H9 (cell line): ENCODE data around the gene FOXF1. TPM values are rescaled to one million over a fixed set of nuclear protein-coding genes. Genes with fewer than 3 reads are reported as not detected.

Source experiments
- DNase-seq: peaks from one replicate; pipeline ENCODE4 v3.0.0-alpha.2; 2017
- H2AFZ ChIP-seq: one replicate; pipeline ENCODE4 v1.6.1; 2013; ENCODE audit warnings: mild to moderate bottlenecking, low read length, control low read depth, moderate library complexity
- H2AK5ac ChIP-seq: 2 replicates; pipeline ENCODE4 v1.6.1; 2013; ENCODE audit warnings: low read length, control low read depth, mixed read lengths; ENCODE audit not compliant: insufficient read length
- H2BK120ac ChIP-seq: one replicate; pipeline ENCODE4 v1.6.1; 2013; ENCODE audit warnings: low read depth, mild to moderate bottlenecking, low read length, control low read depth, inconsistent platforms; ENCODE audit not compliant: poor library complexity, severe bottlenecking
- H2BK12ac ChIP-seq: 2 replicates; pipeline ENCODE4 v1.6.1; 2013; ENCODE audit warnings: low read length, control low read depth, mixed read lengths, low read depth; ENCODE audit not compliant: insufficient read length
- H2BK15ac ChIP-seq: 2 replicates; pipeline ENCODE4 v1.6.1; 2013; ENCODE audit warnings: low read depth, low read length, control low read depth
- H2BK20ac ChIP-seq: one replicate; pipeline ENCODE4 v1.6.1; 2013; ENCODE audit warnings: low read depth, mild to moderate bottlenecking, low read length, control low read depth, inconsistent platforms; ENCODE audit not compliant: poor library complexity, severe bottlenecking
- H2BK5ac ChIP-seq: 2 replicates; pipeline ENCODE4 v1.6.1; 2013; ENCODE audit warnings: low read length, control low read depth, mixed read lengths; ENCODE audit not compliant: insufficient read length
- H3K14ac ChIP-seq: 2 replicates; pipeline ENCODE4 v1.6.1; 2013; ENCODE audit warnings: low read length, control low read depth; ENCODE audit not compliant: insufficient read depth
- H3K18ac ChIP-seq: 2 replicates; pipeline ENCODE4 v1.6.1; 2013; ENCODE audit warnings: low read depth, mild to moderate bottlenecking, mixed read lengths, low read length, control low read depth; ENCODE audit not compliant: insufficient read length
- H3K23ac ChIP-seq: 2 replicates; pipeline ENCODE4 v1.6.1; 2013; ENCODE audit warnings: low read length, control low read depth, mixed read lengths, low read depth; ENCODE audit not compliant: insufficient read length
- H3K23me2 ChIP-seq: 2 replicates; pipeline ENCODE4 v1.6.1; 2013; ENCODE audit warnings: low read depth, mild to moderate bottlenecking, mixed read lengths, low read length, control low read depth; ENCODE audit not compliant: insufficient read length, poor library complexity, severe bottlenecking
- H3K27ac ChIP-seq: 2 replicates; pipeline ENCODE4 v1.5.1; 2013; ENCODE audit warnings: low read length, control low read depth, mixed read lengths, low read depth; ENCODE audit not compliant: insufficient read length
- H3K27me3 ChIP-seq: 2 replicates; pipeline ENCODE4 v1.6.1; 2013; ENCODE audit warnings: low read length, control low read depth, inconsistent platforms; ENCODE audit not compliant: insufficient read depth
- H3K4ac ChIP-seq: 2 replicates; pipeline ENCODE4 v1.6.1; 2013; ENCODE audit warnings: low read depth, mild to moderate bottlenecking, control low read depth, inconsistent platforms, low read length, moderate library complexity
- H3K4me1 ChIP-seq: 2 replicates; pipeline ENCODE4 v1.6.1; 2013; ENCODE audit warnings: low read length, control low read depth, inconsistent platforms; ENCODE audit not compliant: insufficient read depth
- H3K4me2 ChIP-seq: 2 replicates; pipeline ENCODE4 v1.6.1; 2013; ENCODE audit warnings: low read length, control low read depth, mixed read lengths; ENCODE audit not compliant: insufficient read length, insufficient read depth
- H3K56ac ChIP-seq: 2 replicates; pipeline ENCODE4 v1.6.1; 2013; ENCODE audit warnings: low read depth, mild to moderate bottlenecking, mixed read lengths, low read length, control low read depth; ENCODE audit not compliant: insufficient read length
- H3K79me1 ChIP-seq: 2 replicates; pipeline ENCODE4 v1.6.1; 2013; ENCODE audit warnings: low read depth, mild to moderate bottlenecking, moderate library complexity, low read length, control low read depth, inconsistent platforms; ENCODE audit not compliant: insufficient read depth, poor library complexity, severe bottlenecking
- H3K79me2 ChIP-seq: 2 replicates; pipeline ENCODE4 v1.6.1; 2013; ENCODE audit warnings: low read length, control low read depth, inconsistent platforms; ENCODE audit not compliant: insufficient read depth
- H3K9ac ChIP-seq: 2 replicates; pipeline ENCODE4 v1.6.1; 2013; ENCODE audit warnings: low read length, control low read depth, mixed read lengths; ENCODE audit not compliant: insufficient read length; ENCODE audit errors: extremely low read depth
- H3K9me3 ChIP-seq: one replicate; pipeline ENCODE4 v1.6.1; 2013; ENCODE audit warnings: low read depth, low read length, inconsistent platforms; ENCODE audit not compliant: control insufficient read depth
- H3T11ph ChIP-seq: one replicate; pipeline ENCODE4 v1.6.1; 2013; ENCODE audit warnings: mild to moderate bottlenecking, low read length, control low read depth, inconsistent platforms
- H4K20me1 ChIP-seq: one replicate; pipeline ENCODE4 v1.6.1; 2013; ENCODE audit not compliant: control insufficient read depth, insufficient read length, insufficient read depth
- H4K5ac ChIP-seq: 2 replicates; pipeline ENCODE4 v1.6.1; 2013; ENCODE audit warnings: low read depth, mild to moderate bottlenecking, mixed read lengths, low read length, control low read depth; ENCODE audit not compliant: insufficient read length
- H4K8ac ChIP-seq: replicated peaks from 2 replicates; pipeline ENCODE4 v1.6.1; 2013; ENCODE audit warnings: low read length, control low read depth, mixed read lengths, low read depth; ENCODE audit not compliant: insufficient read length
- H4K91ac ChIP-seq: 2 replicates; pipeline ENCODE4 v1.6.1; 2013; ENCODE audit warnings: low read depth, mild to moderate bottlenecking, moderate library complexity, mixed read lengths, low read length, control low read depth; ENCODE audit not compliant: insufficient read length
- H3K27ac Mint-ChIP-seq, 3 experiments: 2 replicates in 2 of 3; 3 replicates in 1 of 3; pipeline ENCODE4 v1.8.0; 2020 to 2021; ENCODE audit warnings: mixed read lengths in 3 of 3, mild to moderate bottlenecking in 1 of 3, moderate library complexity in 1 of 3
- H3K27me3 Mint-ChIP-seq: 2 replicates; pipeline ENCODE4 v1.8.0; 2021; ENCODE audit warnings: low read depth, mild to moderate bottlenecking, moderate library complexity, mixed read lengths
- H3K36me3 Mint-ChIP-seq, 3 experiments: 2 replicates in 2 of 3; 3 replicates in 1 of 3; pipeline ENCODE4 v1.8.0; 2020 to 2021; ENCODE audit warnings: low read depth in 3 of 3, mixed read lengths in 3 of 3; ENCODE audit not compliant: insufficient read depth in 1 of 3
- H3K4me1 Mint-ChIP-seq, 2 experiments: 2 replicates each; pipeline ENCODE4 v1.8.0; 2020; ENCODE audit warnings: mixed read lengths in 2 of 2
- H3K4me3 Mint-ChIP-seq, 2 experiments: 2 replicates in 1 of 2; 3 replicates in 1 of 2; pipeline ENCODE4 v1.8.0; 2020 to 2021; ENCODE audit warnings: mild to moderate bottlenecking in 2 of 2, mixed read lengths in 2 of 2, moderate library complexity in 1 of 2
- H3K9me3 Mint-ChIP-seq, 2 experiments: 2 replicates in 1 of 2; 3 replicates in 1 of 2; pipeline ENCODE4 v1.8.0; 2020; ENCODE audit warnings: mild to moderate bottlenecking in 2 of 2, mixed read lengths in 2 of 2, moderate library complexity in 1 of 2
- CTCF ChIP-seq: fragments of 200-600 bp; sonication (generic); conservative IDR thresholded peaks from 3 replicates; pipeline ENCODE4 v1.8.0; 2021; ENCODE audit warnings: antibody characterized with exemption, mild to moderate bottlenecking
- WGBS: extraction: QIAGEN DNeasy Blood & Tissue Kit; methylation state at CpG from one replicate; pipeline ENCODE4 v1.1.7; 2013; ENCODE audit warnings: missing lambda C conversion rate, low lambda C conversion rate, mixed read lengths; ENCODE audit not compliant: insufficient read length; ENCODE audit errors: extremely low coverage; 5-methylcytosine and 5-hydroxymethylcytosine counted together
- total RNA-seq: library from RNA; stranded (reverse); gene quantifications from 2 replicates; pipeline ENCODE4 v1.2.1, GENCODE V29; 2021

Gene FOXF1
- total RNA-seq, 1 experiment from 2014 or later = not detected

GRCh38 chr16:86534779-86535615 is 24.7 kb downstream of the FOXF1 start:
- Mint-ChIP-seq H3K36me3 (no peaks in the 10 kb centered on the region), H3K27ac (no peak overlapping the region), H3K4me3 (no peak overlapping the region), H3K27me3 (peaks cover 3% of the 10 kb centered on the region; the same call in 1 of the 2 replicates), H3K9me3 (no peaks in the 10 kb centered on the region), H3K4me1 (0 out of 4 replicates have a peak, but pooled peaks cover 0 to 3% of the 10 kb centered on the region in 2 experiments)
- Histone ChIP-seq H3K23me2 (no peaks in the 10 kb centered on the region), H2BK20ac (no peak overlapping the region), H3K18ac (no peak overlapping the region), H3K23ac (no peak overlapping the region), H3K14ac (no peak overlapping the region), H3K79me1 (no peaks in the 10 kb centered on the region), H4K20me1 (no peaks in the 10 kb centered on the region), H2BK12ac (no peak overlapping the region), H3K27me3 (no peaks in the 10 kb centered on the region), H2BK120ac (no peak overlapping the region), H4K91ac (no peak overlapping the region), H3K27ac (no peak overlapping the region), H4K8ac (no peak overlapping the region), H4K5ac (no peak overlapping the region), H3K9me3 (no peaks in the 10 kb centered on the region), H3K79me2 (no peaks in the 10 kb centered on the region), H2BK15ac (no peak overlapping the region), H3T11ph (no peak overlapping the region), H3K9ac (no peak overlapping the region), H3K4ac (no peak overlapping the region), H2AK5ac (no peak overlapping the region), H2AFZ (no peak overlapping the region), H2BK5ac (no peak overlapping the region), H3K56ac (no peak overlapping the region), H3K4me2 (no peak overlapping the region), H3K4me1 (no peaks in the 10 kb centered on the region)
- WGBS = no CpG with 5 or more reads among the region's 18 CpGs
- TF ChIP-seq CTCF = no peak
- no peak for DNase-seq
